Heart right ventricle (tissue), 16 donors: ENCODE measurements around the gene TBXAS1. TPM values are rescaled to one million over a fixed set of nuclear protein-coding genes. Genes with fewer than 3 reads are reported as not detected.
A peak's percentile ranks its signal among the peaks of the same experiment; 100 is the strongest.

Experiments used
- ATAC-seq, 8 donors: fragments of 200-7000 bp; cut with Tn5 transposase; one replicate each; pipeline ENCODE4 v1.9.1; 2020; ENCODE audit warnings: mild to moderate bottlenecking in 8 of 8, moderate library complexity in 8 of 8, moderate number of reproducible peaks in 1 of 8
- DNase-seq, 2 donors: peaks; one replicate each; pipeline ENCODE4 v3.0.0-alpha.2; 2020
- H3K27ac ChIP-seq, 10 donors: fragments of 200-600 bp; sonication (generic) in 2 of 10; one replicate each; pipeline versions ENCODE4 v1.5.0 to v1.8.0; 2020 to 2022; ENCODE audit warnings: mild to moderate bottlenecking in 3 of 10
- H3K27me3 ChIP-seq, 7 donors: fragments of 200-600 bp; one replicate each; pipeline ENCODE4 v1.8.0; 2021 to 2022; ENCODE audit warnings: mild to moderate bottlenecking in 2 of 7
- H3K36me3 ChIP-seq, 9 donors: fragments of 200-600 bp; sonication (generic) in 1 of 9; one replicate each; pipeline versions ENCODE4 v1.5.0 to v1.8.0; 2020 to 2022; ENCODE audit warnings: mild to moderate bottlenecking in 2 of 9
- H3K4me1 ChIP-seq, 9 donors: fragments of 200-600 bp; sonication (generic) in 1 of 9; one replicate each; pipeline versions ENCODE4 v1.5.0 to v1.8.0; 2020 to 2022; ENCODE audit warnings: mild to moderate bottlenecking in 4 of 9
- H3K4me3 ChIP-seq, 10 donors: fragments of 200-600 bp; sonication (generic) in 2 of 10; one replicate each; pipeline versions ENCODE4 v1.5.0 to v1.8.0; 2020 to 2022; ENCODE audit warnings: mild to moderate bottlenecking in 7 of 10, moderate library complexity in 2 of 10
- H3K9me3 ChIP-seq, 11 donors: fragments of 200-600 bp in 10 of 11; sonication (generic) in 2 of 11; one replicate each; pipeline versions ENCODE4 v1.5.0 to v1.8.0; 2013 to 2022; ENCODE audit warnings: mild to moderate bottlenecking in 2 of 11, control low read depth in 1 of 11, moderate library complexity in 1 of 11
- CTCF ChIP-seq, 9 donors: fragments of 200-600 bp; sonication (generic) in 2 of 9; IDR thresholded peaks; one replicate each; pipeline versions ENCODE4 v1.5.0 to v1.8.0; 2021 to 2022; ENCODE audit warnings: antibody characterized with exemption in 9 of 9, mild to moderate bottlenecking in 5 of 9, moderate library complexity in 1 of 9
- WGBS, 2 donors: extraction: QIAGEN DNeasy Blood & Tissue Kit; methylation state at CpG; one replicate each; pipeline ENCODE4 v1.1.7; 2013; ENCODE audit warnings: inconsistent platforms in 1 of 2; 5-methylcytosine and 5-hydroxymethylcytosine counted together
- intact Hi-C, 10 donors: fragments of 100-400 bp; cut with DNase I; formaldehyde crosslinking; loops; one replicate each; pipeline versions ENCODE4 v1.11.1 to v1.14.2; 2022
- polyA plus RNA-seq, 2 donors: library from polyadenylated mRNA; stranded (reverse); fragments of 200-250 nt; gene quantifications; one replicate each; pipeline ENCODE4 v1.2.3, GENCODE V29; 2013
- total RNA-seq, 10 donors: library from RNA; stranded (reverse); fragmentation: NEBNext Ultra II Directional in 3 of 10; extraction: Animal tissue kit (Norgen Biotek cat#: 25700) in 3 of 10; gene quantifications; one replicate each; pipeline versions ENCODE4 v1.2.1 to v1.2.4, GENCODE V29; 2021 to 2023
- donor health status: Arrhythmogenic right ventricular cardiomyopathy.
- donor health status: ischemic (EF 13 %, LVEDD 7.1; RV severe dilation, severe dysfunction).
- donor health status: healthy with polysubstance abuse.
- donor health status: DM: no; HTN: yes; CAD: no.
- donor health status: DM: no; HTN: no; CAD: no.
- donor health status: ischemic (EF 25% LVEDD 6.9; RV normal size, moderate dysfunction).
- donor health status: ischemic (EF 25% LVEDD 5.7; RV mildly dilated, moderate dysfunction).
- donor health status: healthy.
- donor health status: DM: yes; HTN: yes; CAD: no.
- donor health status: Ischemic cardiomyopathy.
- donor health status: ischemic (EF 35%, LVEDD 5.7; RV mildly dilated, moderate dysfunction).
- donor health status: nonischemic (EF 11% LVEDD 7.7; RV severe dilation, severe dysfunction).
- donor health status: DM: yes; HTN: yes; CAD: no.
- donor health status: PGD.
- donor health status: ischemic (EF 29% LVEDD 5.4; RV normal size, mild dysfunction).
- donor health status: nonischemic (EF 23%, LVEDD 6.1; RV moderate dilation, normal function).

The TBXAS1 gene
- total and polyA plus RNA-seq, 12 donors, result 1.7 to 17.7 (median 3.7) TPM

GRCh38 chr7:139995017-139995915, 166.2 kb downstream of the TBXAS1 start:
- peak in 3 of 9 donors; percentile 16 to 26 (median 21) for TF ChIP-seq CTCF (IDR thresholded peaks at IDR 0.05)
- Histone ChIP-seq H3K27me3 (no peaks in the 10 kb centered on the region), H3K36me3 (no peaks in the 10 kb centered on the region), H3K9me3 (no peaks in the 10 kb centered on the region), H3K27ac (no peak overlapping the region), H3K4me3 (no peak overlapping the region), H3K4me1 (peaks cover 0 to 9% (median 0%) of the 10 kb centered on the region in 9 donors)
- ATAC-seq (peak; percentile 61 to 93 (median 84)), DNase-seq (peak; percentile 35 to 57)
- WGBS, 2 donors, result 46 to 53% methylated on average over 19 of the region's 19 CpGs
- intact Hi-C loops, result loop anchor here in 4 of 10 donors (5.0 to 10.0 kb wide), 5 partner anchors 113 to 498 kb away; partner anchors contain the start of gene HIPK2 (in 1 of the 4)

GRCh38 chr7:139998572-139998971, 169.5 kb downstream of the TBXAS1 start:
- ATAC-seq (no peak), DNase-seq (no peak)
- Histone ChIP-seq H3K4me3 (no peak overlapping the region), H3K27me3 (no peaks in the 10 kb centered on the region), H3K9me3 (no peaks in the 10 kb centered on the region), H3K36me3 (no peaks in the 10 kb centered on the region), H3K27ac (no peak overlapping the region), H3K4me1 (peaks cover 0 to 9% (median 0%) of the 10 kb centered on the region in 9 donors)
- no peak for TF ChIP-seq CTCF (IDR thresholded peaks at IDR 0.05)
- intact Hi-C loops, result loop anchor here in 4 of 10 donors (5.0 to 10.0 kb wide), 5 partner anchors 116 to 501 kb away; partner anchors contain the start of gene HIPK2 (in 1 of the 4)
- WGBS, 2 donors, result 96 to 97% methylated on average over 4 of the region's 4 CpGs

GRCh38 chr7:139999516-139999915, 170.5 kb downstream of the TBXAS1 start:
- ATAC-seq (no peak), DNase-seq (no peak)
- H3K36me3 ChIP-seq, result no peaks in the 10 kb centered on the region
- H3K27ac ChIP-seq, result no peak overlapping the region
- intact Hi-C loops, result loop anchor here in 4 of 10 donors (5.0 to 10.0 kb wide), 5 partner anchors 117 to 502 kb away; partner anchors contain the start of gene HIPK2 (in 1 of the 4)
- 89 to 92% methylated on average over 6 of the region's 6 CpGs for WGBS, 2 donors
- no peak for TF ChIP-seq CTCF (IDR thresholded peaks at IDR 0.05)
- peaks cover 0 to 9% (median 0%) of the 10 kb centered on the region in 9 donors for H3K4me1 ChIP-seq
- no peaks in the 10 kb centered on the region for H3K27me3 ChIP-seq
- H3K4me3 ChIP-seq, result no peak overlapping the region
- H3K9me3 ChIP-seq, result no peaks in the 10 kb centered on the region

GRCh38 chr7:140000666-140001268, 171.7 kb downstream of the TBXAS1 start:
- 83 to 87% methylated on average over 6 of the region's 6 CpGs for WGBS, 2 donors
- DNase-seq, result no peak
- TF ChIP-seq CTCF (IDR thresholded peaks at IDR 0.05), result no peak

More at GRCh38 chr7:140000666-140001268, 171.7 kb downstream of the TBXAS1 start:
- Histone ChIP-seq H3K27me3 (no peaks in the 10 kb centered on the region), H3K27ac (no peak overlapping the region), H3K4me1 (no peaks in the 10 kb centered on the region), H3K36me3 (no peaks in the 10 kb centered on the region), H3K4me3 (no peak overlapping the region), H3K9me3 (no peaks in the 10 kb centered on the region)
- intact Hi-C loops, result loop anchor here (5.0 to 10.0 kb wide), 9 partner anchors 216 to 506 kb away; partner anchors contain the start of gene HIPK2 (in 6 of the 10)
- ATAC-seq, result no peak
